Neural cell (in vitro differentiated cells): ENCODE measurements around the gene NDST3. TPM values are rescaled to one million over a fixed set of nuclear protein-coding genes. Genes with fewer than 3 reads are reported as not detected.

Experiments
- H2AFZ ChIP-seq: fragments of 200-600, 300-800 bp; sonication (generic), shearing (Covaris generic); 2 replicates; pipeline ENCODE4 v1.6.0; 2014; ENCODE audit warnings: low read depth, mild to moderate bottlenecking, antibody characterized with exemption, low read length, moderate library complexity
- H3F3A ChIP-seq: fragments of 200-600 bp; shearing (Covaris generic); 2 replicates; pipeline ENCODE4 v1.6.1; 2016; ENCODE audit warnings: mild to moderate bottlenecking, moderate library complexity, mixed read lengths, antibody characterized with exemption, low read length; ENCODE audit not compliant: insufficient read depth, poor library complexity, severe bottlenecking
- H3K27ac ChIP-seq: fragments of 200-600, 300-800 bp; sonication (generic), shearing (Covaris generic); 2 replicates; pipeline ENCODE4 v1.5.1; 2014; ENCODE audit warnings: mild to moderate bottlenecking, low read length, moderate library complexity
- H3K27me3 ChIP-seq: fragments of 300-800, 200-600 bp; sonication (generic), shearing (Covaris generic); 2 replicates; pipeline ENCODE4 v1.6.0; 2014; ENCODE audit warnings: mild to moderate bottlenecking, low read depth, low read length, moderate library complexity; ENCODE audit not compliant: insufficient read depth
- H3K36me3 ChIP-seq: fragments of 300-800, 200-600 bp; sonication (generic), shearing (Covaris generic); 2 replicates; pipeline ENCODE4 v1.5.1; 2014; ENCODE audit warnings: mild to moderate bottlenecking, antibody characterized with exemption, low read length, moderate library complexity; ENCODE audit not compliant: insufficient read depth
- H3K4me2 ChIP-seq: fragments of 300-800, 200-600 bp; sonication (generic), shearing (Covaris generic); 2 replicates; pipeline ENCODE4 v1.6.0; 2014; ENCODE audit warnings: mild to moderate bottlenecking, low read length
- H3K4me3 ChIP-seq: fragments of 300-800, 200-600 bp; sonication (generic), shearing (Covaris generic); 2 replicates; pipeline ENCODE4 v1.5.1; 2014; ENCODE audit warnings: mild to moderate bottlenecking, low read length, moderate library complexity
- H3K79me2 ChIP-seq: fragments of 200-600 bp; shearing (Covaris generic); replicated peaks from 2 replicates; pipeline ENCODE4 v1.6.0; 2014; ENCODE audit warnings: mild to moderate bottlenecking, low read length, moderate library complexity; ENCODE audit not compliant: insufficient read depth
- H3K9ac ChIP-seq: fragments of 300-800, 200-600 bp; sonication (generic), shearing (Covaris generic); 2 replicates; pipeline ENCODE4 v1.6.1; 2016; ENCODE audit warnings: mild to moderate bottlenecking, low read length, mixed read lengths
- H3K9me2 ChIP-seq: fragments of 200-600 bp; shearing (Covaris generic); 2 replicates; pipeline ENCODE4 v1.6.1; 2016; ENCODE audit warnings: mild to moderate bottlenecking, low read length, mixed read lengths; ENCODE audit not compliant: insufficient read depth
- H3K9me3 ChIP-seq: fragments of 200-600, 300-800 bp; sonication (generic), shearing (Covaris generic); 2 replicates; pipeline ENCODE4 v1.6.1; 2016; ENCODE audit warnings: mild to moderate bottlenecking, mixed run types, low read length, moderate library complexity, mixed read lengths
- H4K20me1 ChIP-seq: fragments of 200-600 bp; shearing (Covaris generic); 2 replicates; pipeline ENCODE4 v1.6.1; 2016; ENCODE audit warnings: mild to moderate bottlenecking, mixed run types; ENCODE audit not compliant: insufficient read depth
- CTCF ChIP-seq: fragments of 450-650 bp; IDR thresholded peaks from 2 replicates; pipeline ENCODE4 v1.5.1; 2014; ENCODE audit warnings: antibody characterized with exemption, mild to moderate bottlenecking, moderate library complexity; ENCODE audit not compliant: poor library complexity, severe bottlenecking
- EP300 ChIP-seq: fragments of 450-650 bp; conservative IDR thresholded peaks from 2 replicates; pipeline ENCODE4 v1.6.1; 2014; ENCODE audit warnings: antibody characterized with exemption, mild to moderate bottlenecking, moderate library complexity; ENCODE audit not compliant: poor library complexity, severe bottlenecking
- EZH2 ChIP-seq: fragments of 200-600, 300-800 bp; shearing (Covaris generic), sonication (generic); IDR thresholded peaks from 2 replicates; pipeline ENCODE4 v1.6.1; 2014; ENCODE audit warnings: antibody characterized with exemption, low read length, borderline replicate concordance, mild to moderate bottlenecking; ENCODE audit not compliant: insufficient read depth, poor library complexity, severe bottlenecking
- MXI1 ChIP-seq: fragments of 450-650 bp; conservative IDR thresholded peaks from 2 replicates; pipeline ENCODE4 v1.6.1; 2014; ENCODE audit warnings: antibody characterized with exemption, mild to moderate bottlenecking; ENCODE audit not compliant: poor library complexity, severe bottlenecking
- POLR2AphosphoS5 ChIP-seq: IDR thresholded peaks from 2 replicates; pipeline ENCODE4 v1.6.1; 2012
- RAD21 ChIP-seq: fragments of 450-650 bp; conservative IDR thresholded peaks from 2 replicates; pipeline ENCODE4 v1.6.1; 2014; ENCODE audit warnings: antibody characterized with exemption, mild to moderate bottlenecking, moderate library complexity
- REST ChIP-seq: IDR thresholded peaks from 2 replicates; pipeline ENCODE4 v1.6.1; 2012; ENCODE audit warnings: borderline replicate concordance
- SMC3 ChIP-seq: fragments of 450-650 bp; conservative IDR thresholded peaks from 2 replicates; pipeline ENCODE4 v1.6.1; 2014; ENCODE audit warnings: antibody characterized with exemption, mild to moderate bottlenecking, moderate library complexity; ENCODE audit not compliant: poor library complexity
- TAF1 ChIP-seq: IDR thresholded peaks from 2 replicates; pipeline ENCODE4 v1.6.1; 2012; ENCODE audit warnings: low read depth
- polyA plus RNA-seq: library from polyadenylated mRNA; depleted of rRNA; stranded (reverse); fragments of >200 nt; gene quantifications from 2 replicates; pipeline ENCODE4 v1.2.3, GENCODE V29; 2014

Gene NDST3
- polyA plus RNA-seq, 1 donor from 2014 or later: 4.0 TPM

- no peak overlapping the region for H2AFZ ChIP-seq
- no peak overlapping the region for H3K9ac ChIP-seq
- H4K20me1 ChIP-seq: no peaks in the 10 kb centered on the region
- TF ChIP-seq RAD21 (no peak), REST (no peak), TAF1 (no peak), MXI1 (no peak), POLR2AphosphoS5 (no peak), CTCF (no peak)
- H3K36me3 ChIP-seq: no peaks in the 10 kb centered on the region
- no peak overlapping the region for H3K4me3 ChIP-seq
- no peaks in the 10 kb centered on the region for H3F3A ChIP-seq
- H3K27ac ChIP-seq: no peak overlapping the region
- H3K9me2 ChIP-seq: no peaks in the 10 kb centered on the region
- no peaks in the 10 kb centered on the region for H3K79me2 ChIP-seq
- H3K4me2 ChIP-seq: no peak overlapping the region
- no peaks in the 10 kb centered on the region for H3K9me3 ChIP-seq
- no peaks in the 10 kb centered on the region for H3K27me3 ChIP-seq
Observed at GRCh38 chr4:118193421-118193820, 159.1 kb downstream of the NDST3 start.

- no peaks in the 10 kb centered on the region for H3K79me2 ChIP-seq
- no peaks in the 10 kb centered on the region for H3K36me3 ChIP-seq
- H3K27ac ChIP-seq: no peak overlapping the region
- no peaks in the 10 kb centered on the region for H4K20me1 ChIP-seq
- no peak overlapping the region for H3K4me2 ChIP-seq
- H3K4me3 ChIP-seq: no peak overlapping the region
- no peaks in the 10 kb centered on the region for H3F3A ChIP-seq
- H3K27me3 ChIP-seq: no peaks in the 10 kb centered on the region
- H2AFZ ChIP-seq: no peak overlapping the region
- H3K9me3 ChIP-seq: no peaks in the 10 kb centered on the region
- no peak overlapping the region for H3K9ac ChIP-seq
- H3K9me2 ChIP-seq: no peaks in the 10 kb centered on the region
- TF ChIP-seq EZH2 (no peak), MXI1 (no peak), SMC3 (no peak), POLR2AphosphoS5 (no peak), REST (no peak), RAD21 (no peak), TAF1 (no peak), EP300 (no peak), CTCF (no peak)
Observed at GRCh38 chr4:118206627-118207026, 172.3 kb downstream of the NDST3 start.
